ENCODE results near the gene USP25.
A peak's percentile ranks its signal among the peaks of the same experiment; 100 is the strongest.

The USP25 gene

DNA sequence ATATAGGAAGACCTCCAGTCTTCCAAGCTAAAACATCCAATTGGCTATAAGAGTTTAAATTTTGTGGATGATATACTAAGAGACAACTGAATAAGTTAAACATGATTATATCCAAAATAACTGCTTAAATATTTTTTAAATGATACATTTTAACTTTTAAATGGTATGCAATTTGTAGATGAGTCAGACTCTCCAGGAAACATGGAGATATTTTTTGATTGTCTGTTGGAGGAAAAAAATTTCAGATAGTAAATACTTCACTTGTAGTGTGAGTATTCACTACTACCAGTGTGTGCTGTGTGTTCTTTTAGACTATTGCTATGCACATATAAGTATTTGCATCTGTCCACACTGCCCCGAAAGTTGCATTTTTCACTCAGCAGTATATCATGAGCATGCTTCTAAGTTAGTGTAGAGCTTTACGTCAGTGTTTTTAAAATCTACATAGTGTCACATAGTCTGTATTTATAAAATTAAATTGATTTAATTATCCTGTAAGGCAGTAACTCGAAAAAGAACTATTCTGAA is 91.1 kb downstream of the USP25 start:
- DNase-seq = no peak

DNA sequence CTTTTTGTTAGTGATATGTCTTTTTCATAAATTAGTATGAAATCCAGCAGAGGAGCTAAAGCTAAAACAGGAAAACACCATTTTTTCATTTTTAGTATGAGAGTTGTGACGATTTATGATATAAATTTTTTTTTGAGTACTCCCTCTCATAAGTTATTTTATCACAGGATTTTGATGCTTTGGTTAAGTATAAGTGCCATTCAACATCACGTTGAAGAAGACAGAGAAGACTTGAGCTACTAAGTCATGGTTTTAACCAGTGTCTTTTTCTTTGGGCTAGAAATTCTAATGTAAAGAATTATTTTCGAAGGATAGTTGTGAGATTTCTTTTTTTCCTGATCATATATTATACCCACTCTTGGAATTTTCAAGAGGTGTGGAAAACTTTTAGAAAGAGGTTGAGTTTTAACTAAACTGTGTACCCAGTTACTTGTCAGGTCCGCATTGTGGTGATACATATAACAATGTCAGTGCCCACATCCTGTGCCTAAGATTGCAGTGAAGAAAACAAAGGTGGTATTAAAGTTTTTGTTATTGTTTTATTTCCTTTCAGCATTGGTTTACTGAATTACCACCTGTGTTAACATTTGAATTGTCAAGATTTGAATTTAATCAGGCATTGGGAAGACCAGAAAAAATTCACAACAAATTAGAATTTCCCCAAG is 93.8 kb downstream of the USP25 start:
- peak; percentile 15 for DNase-seq

- DNase-seq = no peak
Observed at GRCh38 chr21:15825700-15826099, 95.9 kb downstream of the USP25 start.

- DNase-seq = peak; percentile 41
Observed at GRCh38 chr21:15826147-15826780, 96.5 kb downstream of the USP25 start.

DNA sequence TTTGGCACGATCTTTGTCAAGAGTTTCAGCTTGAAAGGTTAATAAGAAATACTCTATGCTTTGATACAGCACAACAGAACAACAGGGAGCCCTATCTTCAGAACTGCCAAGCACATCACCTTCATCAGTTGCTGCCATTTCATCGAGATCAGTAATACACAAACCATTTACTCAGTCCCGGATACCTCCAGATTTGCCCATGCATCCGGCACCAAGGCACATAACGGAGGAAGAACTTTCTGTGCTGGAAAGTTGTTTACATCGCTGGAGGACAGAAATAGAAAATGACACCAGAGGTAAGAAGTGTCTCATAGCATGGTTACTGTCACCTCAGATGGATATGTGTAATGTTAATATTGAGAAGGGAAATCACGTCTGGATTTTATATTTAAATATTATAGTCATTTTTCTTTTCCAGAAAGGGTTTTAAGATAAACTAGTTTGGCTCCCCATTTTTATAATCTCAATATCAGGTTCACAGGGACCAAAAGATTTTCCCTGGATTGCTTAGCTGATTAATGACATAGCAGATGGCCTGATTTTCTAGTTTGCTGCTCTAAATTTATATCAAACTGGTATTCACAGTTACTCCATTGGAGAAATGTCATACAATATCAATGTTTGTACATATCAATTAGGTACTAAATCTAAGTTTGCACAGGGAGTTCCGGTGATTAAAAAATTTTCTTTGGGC is 97.3 kb downstream of the USP25 start:
- no peak for DNase-seq

- no peak for DNase-seq
Observed at GRCh38 chr21:15831497-15831896, 101.7 kb downstream of the USP25 start.

GRCh38 chr21:15837645-15838044 is 107.9 kb downstream of the USP25 start:
- DNase-seq = no peak

- no peak for DNase-seq
Observed at GRCh38 chr21:15839026-15839425, 109.2 kb downstream of the USP25 start.

DNA sequence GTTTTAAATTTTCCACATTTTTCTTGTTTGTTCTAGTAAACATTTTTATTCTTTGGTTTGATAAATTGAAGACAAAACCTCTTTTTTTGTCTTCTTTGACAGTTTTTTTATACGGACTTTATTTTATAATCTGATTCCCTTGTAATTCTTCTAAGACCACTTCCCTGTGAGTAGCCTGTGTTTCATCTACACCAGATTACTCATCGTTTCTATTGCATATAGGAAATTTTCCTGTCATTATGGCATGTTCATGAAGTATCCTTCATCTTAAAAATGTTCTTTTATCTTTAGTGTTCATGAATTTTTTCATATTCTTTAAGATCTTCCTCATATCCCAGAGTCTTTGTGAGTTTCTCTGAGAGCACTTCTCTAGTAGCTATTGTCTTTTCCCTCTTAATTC is 109.8 kb downstream of the USP25 start:
- DNase-seq = no peak

DNA sequence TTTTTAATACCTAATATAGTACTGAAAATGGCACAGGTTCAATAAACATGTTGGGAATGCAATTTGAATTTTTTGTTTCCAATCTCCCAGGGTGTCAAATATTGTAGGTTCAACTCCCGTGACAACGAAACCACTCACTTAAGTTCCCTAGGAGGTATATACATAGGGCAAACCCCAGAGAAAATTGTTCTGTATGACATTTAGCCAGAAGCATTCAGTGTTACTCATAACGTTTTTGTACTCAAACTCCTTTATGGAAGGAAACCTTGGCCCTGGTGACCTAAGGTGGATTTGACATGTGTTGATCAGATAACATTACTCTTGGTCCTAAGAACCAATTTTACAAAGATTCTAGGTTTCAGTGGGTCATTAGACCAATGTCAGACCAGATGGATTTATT is 110.6 kb downstream of the USP25 start:
- DNase-seq = no peak

GRCh38 chr21:15841856-15842564 is 112.2 kb downstream of the USP25 start:
- DNase-seq = no peak

DNA sequence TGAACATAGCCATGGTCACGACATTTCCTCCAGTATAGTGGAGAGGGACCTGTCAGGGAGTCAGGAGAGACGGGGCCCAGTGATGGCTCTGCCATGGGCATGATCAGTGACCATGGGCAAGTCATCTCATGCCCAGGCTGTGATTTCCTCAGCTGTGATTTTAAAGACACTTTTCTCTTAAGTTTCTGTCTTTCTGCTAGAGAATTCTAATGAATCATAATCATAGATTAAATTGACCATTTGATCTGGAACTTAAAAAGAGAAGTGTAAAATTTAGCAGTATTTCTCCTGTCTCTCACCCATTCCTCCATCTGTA is 112.7 kb downstream of the USP25 start:
- DNase-seq = no peak

- DNase-seq = no peak
Observed at GRCh38 chr21:15843766-15844165, 114.0 kb downstream of the USP25 start.

DNA sequence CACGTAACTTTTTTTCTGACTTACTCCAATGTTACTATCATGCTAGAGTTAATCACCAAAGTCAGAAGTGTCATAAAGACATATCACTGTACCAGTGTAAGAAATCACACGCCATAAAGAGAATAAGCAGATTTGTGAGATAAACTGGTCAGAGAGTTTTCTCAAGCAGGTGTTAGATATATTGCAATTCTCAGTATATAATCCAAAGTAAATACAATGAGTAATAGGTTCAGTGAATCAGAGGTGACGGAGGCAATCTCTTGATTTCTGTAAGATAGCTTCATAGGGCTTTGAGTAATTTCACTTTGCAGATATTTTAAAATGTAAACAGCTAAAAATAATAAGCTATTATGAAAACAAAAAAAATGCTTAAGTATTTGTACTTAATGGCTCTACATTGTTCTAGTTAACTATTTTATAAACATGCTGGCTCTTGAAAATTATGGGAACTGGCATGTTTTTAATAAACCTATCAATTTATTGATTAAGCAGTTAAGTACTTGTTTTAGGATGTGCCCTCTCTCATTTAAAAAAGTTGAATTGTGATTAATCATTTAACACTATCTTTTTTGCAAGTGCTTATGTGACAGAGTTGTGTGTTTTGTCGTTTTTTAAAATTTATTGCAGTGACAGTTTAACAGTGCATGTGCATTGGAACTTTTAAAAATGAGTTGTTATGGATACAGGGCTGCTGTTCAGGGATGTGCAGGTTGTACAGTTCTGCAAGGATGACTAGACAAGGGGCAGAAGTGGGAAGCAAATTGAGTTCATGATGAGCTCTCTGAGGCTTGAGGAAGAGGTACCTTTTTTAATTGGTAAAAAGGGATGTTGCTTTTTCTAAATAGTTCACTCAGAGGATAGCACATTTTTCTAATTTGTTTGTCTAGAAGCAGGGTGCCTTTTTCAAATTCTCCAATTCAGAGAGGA is 119.1 kb downstream of the USP25 start:
- DNase-seq = no peak

GRCh38 chr21:15849927-15850326 is 120.1 kb downstream of the USP25 start:
- DNase-seq = no peak

- DNase-seq = no peak
Observed at GRCh38 chr21:15850645-15851044, 120.9 kb downstream of the USP25 start.

DNA sequence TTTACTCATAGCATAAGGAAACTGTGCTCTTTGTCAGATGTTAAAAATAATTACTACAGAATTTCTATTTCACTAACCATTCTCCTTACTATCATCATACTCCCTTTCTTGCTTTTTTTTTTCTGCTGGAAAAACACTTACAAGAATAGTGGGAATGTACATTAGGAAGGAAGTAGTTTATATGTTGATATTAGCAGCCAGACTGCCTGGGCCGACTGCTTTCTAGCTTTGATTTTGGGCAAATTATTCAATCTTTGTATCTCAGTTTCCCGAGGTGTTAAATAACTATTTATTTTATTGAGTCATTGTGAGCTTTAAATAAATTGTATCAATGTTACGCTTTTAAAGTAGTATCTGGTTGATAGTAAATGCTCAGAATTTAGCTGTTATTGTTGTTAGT is 122.4 kb downstream of the USP25 start:
- DNase-seq = no peak

DNA sequence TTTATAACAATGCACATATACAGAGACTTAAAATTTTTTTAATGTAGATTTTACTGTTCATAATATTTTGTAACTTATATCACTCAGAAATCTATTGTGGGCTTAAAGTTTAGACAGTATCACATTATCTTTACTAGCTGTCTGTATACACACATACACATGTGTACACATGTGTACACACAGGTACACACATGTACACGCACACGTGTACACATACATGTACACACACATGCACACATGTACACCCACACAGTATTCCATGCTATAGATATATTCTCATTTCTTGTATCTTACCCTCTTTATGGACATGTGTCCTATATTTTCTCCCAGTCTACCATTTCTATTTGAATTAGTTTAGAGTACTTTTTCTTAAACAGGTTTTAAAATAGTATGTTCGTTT is 123.3 kb downstream of the USP25 start:
- DNase-seq = no peak

DNA sequence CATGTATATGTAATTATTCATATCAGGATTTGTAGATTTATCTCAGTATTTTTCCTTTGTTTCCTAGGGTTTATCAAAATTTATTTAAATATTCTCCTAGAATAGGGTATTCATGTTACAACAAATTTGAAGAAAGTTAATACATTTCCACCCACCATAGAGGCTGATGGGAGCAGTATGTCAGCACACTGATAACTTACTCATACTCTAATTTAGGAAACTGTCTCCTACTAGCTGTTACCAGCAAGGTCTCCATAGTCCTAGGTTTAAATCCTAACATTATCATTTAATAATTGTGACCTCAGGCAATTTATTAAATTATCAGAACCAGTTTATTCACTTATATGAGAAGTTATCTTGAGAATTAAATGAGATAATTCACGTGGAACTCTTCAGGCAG is 127.0 kb downstream of the USP25 start:
- DNase-seq = no peak

DNA sequence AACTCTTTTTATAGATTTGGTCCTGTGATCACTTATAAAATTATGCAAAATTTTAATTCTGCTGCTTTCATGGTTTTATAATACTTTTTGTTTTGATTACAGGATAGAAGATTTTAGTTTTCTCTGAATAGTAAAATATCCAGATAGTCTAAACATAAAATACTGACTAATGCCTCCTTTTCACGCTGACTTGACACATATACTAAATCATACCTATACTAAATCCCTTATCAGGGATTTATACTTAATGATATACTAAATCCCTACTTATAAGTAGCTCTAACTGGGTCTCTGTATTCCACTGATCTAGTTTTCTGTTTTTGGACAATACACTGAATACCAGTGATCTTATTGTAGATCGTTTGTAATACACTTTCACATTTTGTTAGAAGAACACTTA is 128.0 kb downstream of the USP25 start:
- DNase-seq = no peak

- no peak for DNase-seq
Observed at GRCh38 chr21:15860541-15860940, 130.8 kb downstream of the USP25 start.

DNA sequence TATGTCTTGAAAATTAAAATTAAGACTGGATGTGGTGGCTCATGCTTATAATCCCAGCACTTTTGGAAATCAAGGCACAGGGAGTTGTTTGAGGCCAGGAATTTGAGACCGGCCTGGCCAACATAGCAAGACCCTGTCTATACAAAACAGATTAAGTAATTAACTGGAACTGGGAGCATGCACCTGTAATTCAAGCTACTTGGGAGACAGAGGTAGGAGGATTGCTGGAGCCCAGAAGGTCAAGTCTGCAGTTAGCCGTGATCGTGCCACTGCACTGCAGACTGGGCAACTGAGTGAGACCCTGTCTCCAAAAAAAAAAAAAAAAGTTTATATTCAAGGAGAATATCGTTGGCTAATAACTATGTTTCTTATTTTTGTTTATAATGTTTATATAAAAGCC is 139.2 kb downstream of the USP25 start:
- no peak for DNase-seq

DNA sequence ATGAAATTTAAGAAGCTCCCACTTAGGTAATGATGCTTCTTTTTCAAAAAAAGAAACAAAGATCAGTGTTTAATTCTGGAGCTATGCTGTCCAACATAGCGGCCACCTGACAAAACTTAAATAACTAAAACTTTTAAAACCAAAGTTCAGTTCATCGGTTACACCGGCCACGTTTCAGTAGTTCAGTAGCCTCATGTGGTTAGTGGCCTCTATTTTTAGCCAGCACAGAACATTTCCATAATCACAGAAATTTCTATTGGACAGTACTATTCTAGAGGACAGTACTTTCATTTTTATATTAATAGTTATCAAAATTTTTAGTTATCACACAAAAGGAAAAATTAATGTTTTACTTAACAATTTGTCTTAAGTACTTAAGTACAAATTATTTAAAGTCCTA is 141.0 kb downstream of the USP25 start:
- no peak for DNase-seq
